Heart left ventricle (tissue), 16 donors: ENCODE data around the gene HSPA6. TPM values are rescaled to one million over a fixed set of nuclear protein-coding genes. Genes with fewer than 3 reads are reported as not detected.
A peak's percentile ranks its signal among the peaks of the same experiment; 100 is the strongest.

Experiments
- ATAC-seq, 4 donors: fragments of 200-7000 bp; cut with Tn5 transposase; one replicate each; pipeline ENCODE4 v1.9.1; 2020 to 2022; ENCODE audit warnings: moderate library complexity in 4 of 4, mild to moderate bottlenecking in 3 of 4, moderate number of reproducible peaks in 1 of 4
- DNase-seq, 5 donors: peaks; one replicate each; pipeline ENCODE4 v3.0.0-alpha.2; 2020
- H3K27ac ChIP-seq, 12 donors: fragments of 200-600 bp; sonication (generic) in 4 of 12; one replicate each; pipeline versions ENCODE4 v1.5.0 to v1.8.0; 2016 to 2022; ENCODE audit warnings: mild to moderate bottlenecking in 2 of 12
- H3K27me3 ChIP-seq, 9 donors: fragments of 200-600 bp; sonication (generic) in 2 of 9; one replicate each; pipeline versions ENCODE4 v1.5.1 to v1.8.0; 2016 to 2022; ENCODE audit warnings: mild to moderate bottlenecking in 3 of 9
- H3K36me3 ChIP-seq, 9 donors: fragments of 200-600 bp; sonication (generic) in 2 of 9; one replicate each; pipeline versions ENCODE4 v1.5.0 to v1.8.0; 2018 to 2022; ENCODE audit warnings: mild to moderate bottlenecking in 2 of 9
- H3K4me1 ChIP-seq, 12 donors: fragments of 200-600 bp; sonication (generic) in 4 of 12; one replicate each; pipeline versions ENCODE4 v1.5.0 to v1.8.0; 2016 to 2022; ENCODE audit warnings: mild to moderate bottlenecking in 3 of 12
- H3K4me3 ChIP-seq, 12 donors: fragments of 200-600 bp; sonication (generic) in 4 of 12; one replicate each; pipeline versions ENCODE4 v1.5.0 to v1.8.0; 2017 to 2022; ENCODE audit warnings: mild to moderate bottlenecking in 9 of 12, moderate library complexity in 4 of 12
- H3K9me3 ChIP-seq, 12 donors: fragments of 200-600 bp; sonication (generic) in 4 of 12; one replicate each; pipeline versions ENCODE4 v1.5.0 to v1.8.0; 2016 to 2022; ENCODE audit warnings: mild to moderate bottlenecking in 1 of 12
- CTCF ChIP-seq, 12 donors: fragments of 200-600 bp; sonication (generic) in 4 of 12; IDR thresholded peaks; one replicate each; pipeline versions ENCODE4 v1.5.0 to v1.8.0; 2018 to 2022; ENCODE audit warnings: antibody characterized with exemption in 12 of 12, mild to moderate bottlenecking in 5 of 12
- POLR2A ChIP-seq, 2 donors: fragments of 450-650 bp; IDR thresholded peaks; one replicate each; pipeline ENCODE4 v1.6.1; 2017; ENCODE audit warnings: antibody characterized with exemption in 2 of 2, mild to moderate bottlenecking in 2 of 2, moderate library complexity in 2 of 2
- WGBS, 4 donors: extraction: QIAGEN DNeasy Blood & Tissue Kit in 2 of 4; methylation state at CpG; one replicate each; pipeline versions ENCODE4 v1.1.5 to v1.1.7; 2013 to 2018; 5-methylcytosine and 5-hydroxymethylcytosine counted together
- intact Hi-C, 10 donors: fragments of 100-400 bp; cut with DNase I; formaldehyde crosslinking; loops; one replicate each; pipeline versions ENCODE4 v1.11.1 to v1.14.2; 2022
- polyA plus RNA-seq, 2 donors: library from polyadenylated mRNA; stranded (reverse); fragments of 200-250 nt; gene quantifications; one replicate each; pipeline ENCODE4 v1.2.3, GENCODE V29; 2013
- total RNA-seq, 9 donors: library from RNA; depleted of rRNA in 2 of 9; stranded (reverse); fragments of >200 nt in 2 of 9; fragmentation: NEBNext Ultra II Directional in 3 of 9; extraction: Animal tissue kit (Norgen Biotek cat#: 25700) in 3 of 9; gene quantifications; one replicate each; pipeline versions ENCODE4 v1.1.0 to v1.2.4, GENCODE V29; 2016 to 2023
- donor health status: ischemic (EF 13 %, LVEDD 7.1; RV severe dilation, severe dysfunction).
- donor health status: healthy with polysubstance abuse.
- donor health status: DM: no; HTN: yes; CAD: no.
- donor health status: DM: no; HTN: no; CAD: no.
- donor health status: ischemic (EF 25% LVEDD 6.9; RV normal size, moderate dysfunction).
- donor health status: ischemic (EF 25% LVEDD 5.7; RV mildly dilated, moderate dysfunction).
- donor health status: healthy.
- donor health status: DM: yes; HTN: yes; CAD: no.
- donor health status: ischemic (EF 35%, LVEDD 5.7; RV mildly dilated, moderate dysfunction).
- donor health status: nonischemic (EF 11% LVEDD 7.7; RV severe dilation, severe dysfunction).
- donor health status: DM: yes; HTN: yes; CAD: no.
- donor health status: PGD.
- donor health status: ischemic (EF 29% LVEDD 5.4; RV normal size, mild dysfunction).
- donor health status: nonischemic (EF 23%, LVEDD 6.1; RV moderate dilation, normal function).

Gene HSPA6
- total and polyA plus RNA-seq, 11 donors: 0.27 to 5.9 (median 0.93) TPM

DNA sequence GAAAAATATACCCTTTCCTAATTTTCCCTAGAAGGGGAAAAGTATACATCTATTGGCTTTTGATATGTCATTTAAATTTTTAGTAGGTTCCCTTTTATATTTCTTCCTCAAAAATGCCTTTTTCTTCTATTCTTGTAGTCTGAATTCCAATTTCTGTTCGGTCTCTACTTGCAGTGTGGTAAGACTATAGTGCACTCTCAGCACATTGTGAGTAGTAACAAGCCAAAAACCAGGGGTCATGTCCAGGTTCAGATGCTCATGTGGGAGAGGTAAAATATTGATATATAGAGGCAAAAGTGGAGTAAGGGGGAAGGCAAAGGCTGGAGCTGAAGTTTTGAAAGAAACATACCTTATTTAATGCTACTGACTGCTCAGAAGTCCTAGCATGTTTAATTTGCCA is 23.1 kb upstream of the HSPA6 start:
- intact Hi-C loops: no loop called here
- Histone ChIP-seq H3K9me3 (no peaks in the 10 kb centered on the region), H3K27ac (peak overlapping the region in 1 of 12 donors; percentile 89), H3K36me3 (no peaks in the 10 kb centered on the region), H3K4me3 (no peak overlapping the region), H3K27me3 (peaks cover 0 to 41% (median 0%) of the 10 kb centered on the region in 9 donors), H3K4me1 (peaks cover 0 to 27% (median 0%) of the 10 kb centered on the region in 12 donors)
- TF ChIP-seq CTCF (IDR thresholded peaks at IDR 0.05) (no peak), POLR2A (IDR thresholded peaks at IDR 0.05) (no peak)
- ATAC-seq (no peak), DNase-seq (no peak)
- 78 to 88% (median 82%) methylated on average over 1 of the region's 1 CpG for WGBS, 4 donors

GRCh38 chr1:161502181-161502580 is 22.2 kb upstream of the HSPA6 start:
- H3K27ac ChIP-seq: no peak overlapping the region
- 79 to 85% (median 81%) methylated on average over 4 of the region's 4 CpGs for WGBS, 4 donors
- DNase-seq (no peak), ATAC-seq (no peak)
- no peak overlapping the region for H3K4me3 ChIP-seq
- H3K27me3 ChIP-seq: peaks cover 0 to 35% (median 0%) of the 10 kb centered on the region in 9 donors
- H3K9me3 ChIP-seq: no peaks in the 10 kb centered on the region
- intact Hi-C loops: no loop called here
- TF ChIP-seq CTCF (IDR thresholded peaks at IDR 0.05) (no peak), POLR2A (IDR thresholded peaks at IDR 0.05) (no peak)
- H3K36me3 ChIP-seq: no peaks in the 10 kb centered on the region
- peaks cover 0 to 29% (median 0%) of the 10 kb centered on the region in 12 donors for H3K4me1 ChIP-seq

GRCh38 chr1:161502641-161503393 is 21.5 kb upstream of the HSPA6 start:
- intact Hi-C loops: no loop called here
- peaks cover 0 to 36% (median 0%) of the 10 kb centered on the region in 9 donors for H3K27me3 ChIP-seq
- H3K27ac ChIP-seq: no peak overlapping the region
- H3K9me3 ChIP-seq: no peaks in the 10 kb centered on the region
- no peak for ATAC-seq
- H3K36me3 ChIP-seq: no peaks in the 10 kb centered on the region
- no peak overlapping the region for H3K4me3 ChIP-seq
- no peak for DNase-seq
- H3K4me1 ChIP-seq: peaks cover 0 to 36% (median 0%) of the 10 kb centered on the region in 12 donors
- TF ChIP-seq POLR2A (IDR thresholded peaks at IDR 0.05) (no peak), CTCF (IDR thresholded peaks at IDR 0.05) (no peak)
- WGBS, 4 donors: 48 to 98% (median 95%) methylated on average over 1 of the region's 1 CpG

GRCh38 chr1:161503394-161503748 is 21.0 kb upstream of the HSPA6 start:
- peaks cover 0 to 42% (median 0%) of the 10 kb centered on the region in 9 donors for H3K27me3 ChIP-seq

More at GRCh38 chr1:161503394-161503748, 21.0 kb upstream of the HSPA6 start:
- no peak for TF ChIP-seq CTCF (IDR thresholded peaks at IDR 0.05)
- TF ChIP-seq POLR2A (IDR thresholded peaks at IDR 0.05): no peak
- intact Hi-C loops: no loop called here
- no peaks in the 10 kb centered on the region for H3K36me3 ChIP-seq
- DNase-seq: no peak
- no peak for ATAC-seq
- H3K27ac ChIP-seq: no peak overlapping the region
- H3K4me3 ChIP-seq: no peak overlapping the region
- H3K4me1 ChIP-seq: peaks cover 0 to 39% (median 0%) of the 10 kb centered on the region in 12 donors
- no peaks in the 10 kb centered on the region for H3K9me3 ChIP-seq
